Stimulated activated CD4-positive, alpha-beta T cell treated with anti-CD3 and anti-CD28 coated beads, TNF-alpha, amount 100 ng/mL, for 1 hour (primary cell): ENCODE data around the gene TACR1.

Experiments
- DNase-seq, 3 donors: peaks; one replicate each; pipeline ENCODE4 v3.0.0-alpha.2; 2020; ENCODE audit warnings: low read depth in 3 of 3, low spot score in 1 of 3

TACR1 gene

GRCh38 chr2:75054296-75054695 is 145.0 kb downstream of the TACR1 start:
- DNase-seq, result no peak

GRCh38 chr2:75053484-75054112 is 145.7 kb downstream of the TACR1 start:
- DNase-seq, result no peak

GRCh38 chr2:75047992-75048625 is 151.2 kb downstream of the TACR1 start:
- no peak for DNase-seq

- DNase-seq, result no peak
Observed at GRCh38 chr2:75047189-75047991, 151.9 kb downstream of the TACR1 start.

GRCh38 chr2:75045526-75046050 is 153.7 kb downstream of the TACR1 start:
- DNase-seq, result no peak

GRCh38 chr2:75044291-75044690 is 155.0 kb downstream of the TACR1 start:
- no peak for DNase-seq

- DNase-seq, result no peak
Observed at GRCh38 chr2:75042823-75043222, 156.5 kb downstream of the TACR1 start.

GRCh38 chr2:75041731-75042600 is 157.4 kb downstream of the TACR1 start:
- DNase-seq, result no peak

GRCh38 chr2:75041226-75041625 is 158.1 kb downstream of the TACR1 start:
- DNase-seq, result no peak

- DNase-seq, result no peak
Observed at GRCh38 chr2:75035444-75036353, 163.6 kb downstream of the TACR1 start.

GRCh38 chr2:75033516-75033915 is 165.8 kb downstream of the TACR1 start:
- no peak for DNase-seq

- no peak for DNase-seq
Observed at GRCh38 chr2:75031906-75032803, 167.2 kb downstream of the TACR1 start.

GRCh38 chr2:75031171-75031570 is 168.1 kb downstream of the TACR1 start:
- DNase-seq, result no peak

GRCh38 chr2:75030218-75031009 is 168.9 kb downstream of the TACR1 start:
- no peak for DNase-seq

- no peak for DNase-seq
Observed at GRCh38 chr2:75027886-75028285, 171.4 kb downstream of the TACR1 start.

GRCh38 chr2:75025633-75026380 is 173.5 kb downstream of the TACR1 start:
- DNase-seq, result no peak

GRCh38 chr2:75025216-75025615 is 174.1 kb downstream of the TACR1 start:
- no peak for DNase-seq
